ENCODE data around the gene RGL3.

DNA sequence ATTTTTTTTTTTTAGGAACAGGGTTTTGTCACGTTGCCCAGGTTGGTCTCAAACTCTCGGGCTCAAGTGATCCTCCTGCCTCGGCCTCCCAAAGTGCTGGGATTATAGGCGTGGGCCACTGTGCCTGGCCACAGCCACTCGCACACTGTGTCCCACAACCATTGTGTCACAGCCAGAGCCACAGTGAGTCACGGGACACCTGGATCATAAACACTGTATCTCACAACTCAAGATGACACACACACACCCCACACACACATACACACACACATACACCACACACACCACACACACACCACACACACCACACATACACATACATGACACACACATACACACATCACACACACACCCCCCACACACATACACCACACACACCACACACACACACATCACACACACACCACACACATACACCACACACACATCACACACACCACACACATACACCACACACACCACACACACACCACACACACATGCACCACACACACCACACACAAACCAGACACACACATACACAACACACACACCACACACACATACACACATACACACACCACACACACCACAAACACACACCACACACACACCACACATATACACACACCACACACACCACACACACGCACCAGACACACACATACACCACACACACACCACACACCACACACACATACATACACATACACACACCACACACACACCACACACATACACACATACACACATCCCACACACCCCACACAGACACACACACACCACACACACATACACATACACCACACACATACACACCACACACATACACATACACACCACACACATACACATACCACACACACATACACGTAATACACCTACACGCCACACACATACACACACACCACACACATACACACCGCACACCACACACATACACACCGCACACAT is 45.5 kb upstream of the RGL3 start:
- no peak for TF ChIP-seq POLR2A (IDR thresholded peaks at IDR 0.05; ENCODE audit: low read length)
- TF ChIP-seq GATA1 (IDR thresholded peaks at IDR 0.05; ENCODE audit: low read depth, low read length) = no peak
